ENCODE results near the gene SOWAHC.
"Not testable (repeated sequence)": the region's sequence is repeated elsewhere in the genome, so short reads cannot be mapped to it uniquely, and the experiment has no call there.

- not testable (repeated sequence) for TF ChIP-seq ZBTB43 (CRISPR knock-in tag; IDR thresholded peaks at IDR 0.05); CREB1 (CRISPR knock-in tag; IDR thresholded peaks at IDR 0.05); ELF4 (CRISPR knock-in tag; IDR thresholded peaks at IDR 0.05; ENCODE audit: low read depth); ESRRA (CRISPR knock-in tag; IDR thresholded peaks at IDR 0.05; ENCODE audit: borderline replicate concordance); CTCF (IDR thresholded peaks at IDR 0.05); AFF4 (CRISPR knock-in tag; IDR thresholded peaks at IDR 0.05; ENCODE audit: borderline replicate concordance); NR3C1 (CRISPR knock-in tag; conservative IDR thresholded peaks at IDR 0.05; ENCODE audit: low read depth); NR2C2 (CRISPR knock-in tag; IDR thresholded peaks at IDR 0.05)
Observed at GRCh38 chr2:109577630-109578029, 36.5 kb upstream of the SOWAHC start.

Data from WTC11 (cell line).